CD14-positive monocyte (primary cell): ENCODE data around the gene CHRNG. TPM values are rescaled to one million over a fixed set of nuclear protein-coding genes. Genes with fewer than 3 reads are reported as not detected.

Experiments used
- DNase-seq, 3 donors: peaks; one replicate each; pipeline ENCODE4 v3.0.0-alpha.2; 2011 to 2022
- H2AFZ ChIP-seq: 2 replicates; pipeline ENCODE4 v1.6.0; 2012; ENCODE audit warnings: mild to moderate bottlenecking, low read depth, low read length, inconsistent platforms; ENCODE audit not compliant: insufficient read depth, poor library complexity, severe bottlenecking
- H3K27ac ChIP-seq, 2 donors: 1 replicate in 1 of 2; 2 replicates in 1 of 2; pipeline ENCODE4 v1.5.1; 2012 to 2013; ENCODE audit warnings: low read length in 2 of 2, control low read depth in 1 of 2, inconsistent platforms in 1 of 2, low read depth in 1 of 2, mild to moderate bottlenecking in 1 of 2
- H3K27me3 ChIP-seq, 2 donors: one replicate each; pipeline versions ENCODE4 v1.6.0 to v1.6.1; 2011 to 2013; ENCODE audit warnings: low read length in 2 of 2; ENCODE audit not compliant: control insufficient read depth in 2 of 2, insufficient read depth in 2 of 2
- H3K36me3 ChIP-seq, 2 donors: replicated peaks in 1 of 2; 1 replicate in 1 of 2; 2 replicates in 1 of 2; pipeline versions ENCODE4 v1.5.1 to v1.6.1; 2012 to 2013; ENCODE audit warnings: low read length in 2 of 2, control low read depth in 1 of 2, inconsistent platforms in 1 of 2, mild to moderate bottlenecking in 1 of 2; ENCODE audit not compliant: insufficient read depth in 2 of 2, control insufficient read depth in 1 of 2
- H3K4me1 ChIP-seq, 2 donors: 1 replicate in 1 of 2; 2 replicates in 1 of 2; pipeline versions ENCODE4 v1.5.1 to v1.6.1; 2012 to 2013; ENCODE audit warnings: low read length in 2 of 2, control low read depth in 1 of 2, inconsistent platforms in 1 of 2, mild to moderate bottlenecking in 1 of 2, moderate library complexity in 1 of 2; ENCODE audit not compliant: insufficient read depth in 2 of 2, control insufficient read depth in 1 of 2
- H3K4me2 ChIP-seq: replicated peaks from 2 replicates; pipeline ENCODE3; 2012; ENCODE audit warnings: low read length, moderate library complexity, mild to moderate bottlenecking; ENCODE audit not compliant: poor library complexity, severe bottlenecking; ENCODE audit errors: extremely low read depth
- H3K4me3 ChIP-seq, 3 experiments: fragments of 200-600 bp in 1 of 3; sonication (generic) in 1 of 3; replicated peaks in 1 of 3; 1 replicate in 2 of 3; 2 replicates in 1 of 3; pipeline ENCODE4 v1.5.1; 2011 to 2013; ENCODE audit warnings: low read length in 3 of 3, mild to moderate bottlenecking in 3 of 3, control low read depth in 2 of 3, low read depth in 2 of 3, inconsistent platforms in 1 of 3, moderate library complexity in 1 of 3
- H3K79me2 ChIP-seq: 2 replicates; pipeline ENCODE4 v1.6.0; 2012; ENCODE audit warnings: mild to moderate bottlenecking, control low read depth, inconsistent platforms, low read length, moderate library complexity; ENCODE audit not compliant: insufficient read depth
- H3K9ac ChIP-seq: 2 replicates; pipeline ENCODE4 v1.6.0; 2017; ENCODE audit warnings: low read length, mild to moderate bottlenecking; ENCODE audit not compliant: insufficient read depth, poor library complexity, severe bottlenecking
- H3K9me3 ChIP-seq, 2 donors: replicated peaks in 1 of 2; 1 replicate in 1 of 2; 2 replicates in 1 of 2; pipeline versions ENCODE4 v1.5.1 to v1.6.1; 2012 to 2013; ENCODE audit warnings: low read length in 2 of 2, control low read depth in 1 of 2; ENCODE audit not compliant: control insufficient read depth in 1 of 2, insufficient read depth in 1 of 2
- H4K20me1 ChIP-seq: 2 replicates; pipeline ENCODE4 v1.6.0; 2012; ENCODE audit warnings: mild to moderate bottlenecking, low read length, control low read depth, moderate library complexity; ENCODE audit not compliant: insufficient read depth
- H3K27ac Mint-ChIP-seq, 7 donors: one replicate each; pipeline ENCODE4 v1.8.0; 2020; ENCODE audit warnings: mild to moderate bottlenecking in 7 of 7, mixed read lengths in 7 of 7, moderate library complexity in 6 of 7, inconsistent platforms in 2 of 7
- H3K27me3 Mint-ChIP-seq, 3 donors: one replicate each; pipeline ENCODE4 v1.8.0; 2021 to 2022; ENCODE audit warnings: low read depth in 3 of 3, mild to moderate bottlenecking in 3 of 3, mixed read lengths in 3 of 3, moderate library complexity in 3 of 3, inconsistent platforms in 1 of 3
- H3K36me3 Mint-ChIP-seq, 2 donors: one replicate each; pipeline ENCODE4 v1.8.0; 2020; ENCODE audit warnings: mixed read lengths in 2 of 2, inconsistent platforms in 1 of 2, mild to moderate bottlenecking in 1 of 2
- H3K4me1 Mint-ChIP-seq: one replicate; pipeline ENCODE4 v1.8.0; 2020; ENCODE audit warnings: mild to moderate bottlenecking, mixed read lengths
- H3K4me3 Mint-ChIP-seq, 2 donors: one replicate each; pipeline ENCODE4 v1.8.0; 2020; ENCODE audit warnings: mild to moderate bottlenecking in 2 of 2, mixed read lengths in 2 of 2, moderate library complexity in 1 of 2
- H3K9me3 Mint-ChIP-seq, 7 donors: one replicate each; pipeline ENCODE4 v1.8.0; 2020 to 2022; ENCODE audit warnings: mixed read lengths in 7 of 7, mild to moderate bottlenecking in 6 of 7, moderate library complexity in 6 of 7, inconsistent platforms in 2 of 7
- CTCF ChIP-seq: fragments of 200-600 bp; IDR thresholded peaks from one replicate; pipeline ENCODE4 v1.8.0; 2022; ENCODE audit warnings: antibody characterized with exemption, mild to moderate bottlenecking
- WGBS: methylation state at CpG from one replicate; pipeline ENCODE4 v1.1.5; 2013; ENCODE audit warnings: missing lambda C conversion rate; ENCODE audit not compliant: insufficient coverage; 5-methylcytosine and 5-hydroxymethylcytosine counted together
- intact Hi-C, 2 donors: fragments of 100-400 bp; cut with micrococcal nuclease; formaldehyde crosslinking; loops; one replicate each; pipeline versions ENCODE4 v1.15.0 to v1.15.1; 2023
- polyA plus RNA-seq, 3 donors: library from polyadenylated mRNA; depleted of rRNA in 1 of 3; unstranded in 2 of 3; stranded (reverse) in 1 of 3; fragments of 300-500 nt in 2 of 3; fragments of >200 nt in 1 of 3; fragmentation: Illumina TruSeq in 2 of 3; gene quantifications; 1 replicate in 2 of 3; 2 replicates in 1 of 3; pipeline ENCODE4 v1.2.3, GENCODE V29; 2012 to 2021

Gene CHRNG
- polyA plus RNA-seq, 3 donors = not detected

DNA sequence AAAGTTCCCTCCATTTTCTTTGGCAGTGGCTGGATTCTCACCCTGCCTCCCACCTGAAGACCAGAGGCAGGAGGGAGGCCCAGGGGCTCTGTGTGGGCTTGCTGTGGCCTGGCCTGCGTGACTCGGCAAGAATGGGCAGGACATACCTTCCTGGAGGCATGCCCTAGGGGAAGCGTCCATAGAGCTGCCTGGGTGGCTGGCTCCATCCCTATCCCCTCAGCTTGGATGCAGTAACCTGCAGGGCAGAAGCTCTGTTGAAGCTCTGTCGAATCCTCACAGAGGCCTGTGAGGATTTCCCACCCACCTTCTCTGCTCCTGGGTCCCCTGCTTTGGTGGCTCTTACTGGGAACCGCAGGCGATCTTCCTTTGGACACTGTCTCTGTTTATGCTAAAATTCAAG, 20.6 kb upstream of the CHRNG start:
- DNase-seq = no peak
- Histone ChIP-seq H2AFZ (no peak overlapping the region), H3K4me3 (no peak overlapping the region), H3K36me3 (no peaks in the 10 kb centered on the region), H4K20me1 (no peaks in the 10 kb centered on the region), H3K27me3 (peaks cover 12 to 30% of the 10 kb centered on the region in 2 donors), H3K4me2 (no peak overlapping the region), H3K9ac (no peak overlapping the region), H3K4me1 (peaks cover 4 to 14% of the 10 kb centered on the region in 2 donors), H3K9me3 (peaks cover 0 to 5% of the 10 kb centered on the region in 2 donors), H3K79me2 (no peaks in the 10 kb centered on the region), H3K27ac (no peak overlapping the region)
- TF ChIP-seq CTCF = no peak
- H3K36me3 Mint-ChIP-seq = peaks cover 0 to 2% of the 10 kb centered on the region in 2 donors
- H3K4me3 Mint-ChIP-seq = no peak overlapping the region
- H3K9me3 Mint-ChIP-seq = peaks cover 0 to 5% (median 0%) of the 10 kb centered on the region in 7 donors
- no peak overlapping the region for H3K27ac Mint-ChIP-seq
- intact Hi-C loops = no loop called here
- H3K27me3 Mint-ChIP-seq = peaks cover 23 to 43% (median 32%) of the 10 kb centered on the region in 3 donors
- WGBS = 75% methylated on average over 4 of the region's 6 CpGs
- H3K4me1 Mint-ChIP-seq = peaks cover 5% of the 10 kb centered on the region

GRCh38 chr2:232519581-232520438, 19.7 kb upstream of the CHRNG start, which contains the start of gene PRSS56:
PRSS56 (plus strand) TSS chr2:232520388; CDS start chr2:232520599, 211 bp downstream.
- peaks cover 0 to 2% of the 10 kb centered on the region in 2 donors for H3K36me3 Mint-ChIP-seq
- Histone ChIP-seq H3K9ac (no peak within 1 kb of the TSS), H3K9me3 (peaks cover 0 to 5% of the 10 kb centered on the region in 2 donors), H3K4me2 (no peak within 1 kb of the TSS), H3K27ac (no peak within 1 kb of the TSS), H3K79me2 (no peaks in the 10 kb centered on the region), H3K27me3 (peaks cover 21 to 38% of the 10 kb centered on the region in 2 donors), H4K20me1 (no peaks in the 10 kb centered on the region), H3K4me1 (peaks cover 4 to 21% of the 10 kb centered on the region in 2 donors), H2AFZ (no peak within 1 kb of the TSS), H3K36me3 (no peaks in the 10 kb centered on the region), H3K4me3 (no peak within 1 kb of the TSS)
- peaks cover 0 to 6% (median 0%) of the 10 kb centered on the region in 7 donors for H3K9me3 Mint-ChIP-seq
- DNase-seq = no peak
- peaks cover 10% of the 10 kb centered on the region for H3K4me1 Mint-ChIP-seq
- H3K27me3 Mint-ChIP-seq = peaks cover 32 to 47% (median 41%) of the 10 kb centered on the region in 3 donors
- no peak within 1 kb of the TSS for H3K27ac Mint-ChIP-seq
- 70% methylated on average over 7 of the region's 19 CpGs for WGBS
- H3K4me3 Mint-ChIP-seq = peak within 1 kb of the TSS in 1 of 2 donors; percentile 30
- intact Hi-C loops = no loop called here
- TF ChIP-seq CTCF = no peak
